HG02884 (cell line): ENCODE results near the gene VPS13A.
A peak's percentile ranks its signal among the peaks of the same experiment; 100 is the strongest.
"Not testable (repeated sequence)": the region's sequence is repeated elsewhere in the genome, so short reads cannot be mapped to it uniquely, and the experiment has no call there.

Source experiments
- ATAC-seq: cut with Tn5 transposase; IDR thresholded peaks from one replicate; pipeline ENCODE4 v1.9.1; 2021; ENCODE audit warnings: mild to moderate bottlenecking, moderate library complexity; ENCODE audit not compliant: unreplicated experiment

The VPS13A gene

GRCh38 chr9:77421506-77422265, 244.4 kb downstream of the VPS13A start:
- no peak for ATAC-seq

DNA sequence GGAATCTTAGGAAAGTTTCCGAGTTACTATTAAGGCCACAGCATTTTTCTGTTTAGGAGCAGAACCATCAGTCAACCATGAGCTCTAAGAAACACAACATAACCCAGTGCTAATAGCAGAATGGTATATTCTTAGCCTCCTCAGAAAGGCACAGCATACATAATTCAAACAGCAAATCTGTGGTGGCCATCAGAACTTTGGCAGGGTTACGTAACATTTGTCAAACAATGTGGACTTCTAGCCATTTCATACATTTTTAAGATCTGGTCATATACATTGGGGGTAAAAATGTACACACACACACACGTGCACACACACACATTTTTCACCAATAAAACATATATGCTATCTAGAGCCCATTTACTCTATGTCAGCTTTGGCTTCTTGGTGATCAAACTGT, 245.6 kb downstream of the VPS13A start:
- ATAC-seq: no peak

DNA sequence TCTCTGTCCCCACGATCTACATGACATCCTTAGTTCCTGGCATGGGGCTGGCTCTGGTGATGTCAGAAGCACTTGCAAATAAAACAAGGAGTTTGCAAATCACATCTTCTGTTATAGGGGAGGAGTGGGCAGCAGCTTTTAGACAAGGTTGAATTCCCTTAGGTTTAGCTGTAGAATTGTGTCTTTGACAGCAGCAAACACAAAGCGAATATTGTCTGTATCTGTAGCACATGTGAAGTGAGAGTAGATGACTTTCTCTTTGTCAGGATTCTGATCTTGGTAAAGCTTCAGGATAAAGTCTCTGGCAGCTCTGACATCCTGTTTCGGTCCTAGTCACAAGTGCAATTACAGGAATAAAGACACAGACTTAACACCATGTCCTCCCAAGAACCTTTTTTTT, 246.5 kb downstream of the VPS13A start:
- ATAC-seq: no peak

GRCh38 chr9:77424993-77425392, 247.7 kb downstream of the VPS13A start:
- no peak for ATAC-seq

DNA sequence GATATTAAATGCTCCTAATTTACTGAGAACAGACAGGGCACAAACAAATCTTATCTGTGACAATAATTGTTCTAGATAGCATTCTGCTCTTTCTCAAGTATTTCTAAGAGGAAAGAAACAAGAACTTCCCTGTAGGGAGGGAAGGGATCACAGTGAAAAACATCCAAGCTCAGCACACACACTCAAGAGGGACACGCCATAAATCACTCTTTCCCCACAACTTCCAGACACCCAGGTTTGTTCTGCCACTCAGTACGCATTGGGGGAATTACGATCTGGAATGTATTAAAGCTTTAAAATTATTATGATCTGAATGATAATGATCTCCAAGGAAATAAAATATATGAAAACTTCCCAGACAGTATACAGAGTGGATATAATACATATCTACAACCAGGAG, 249.4 kb downstream of the VPS13A start:
- no peak for ATAC-seq

DNA sequence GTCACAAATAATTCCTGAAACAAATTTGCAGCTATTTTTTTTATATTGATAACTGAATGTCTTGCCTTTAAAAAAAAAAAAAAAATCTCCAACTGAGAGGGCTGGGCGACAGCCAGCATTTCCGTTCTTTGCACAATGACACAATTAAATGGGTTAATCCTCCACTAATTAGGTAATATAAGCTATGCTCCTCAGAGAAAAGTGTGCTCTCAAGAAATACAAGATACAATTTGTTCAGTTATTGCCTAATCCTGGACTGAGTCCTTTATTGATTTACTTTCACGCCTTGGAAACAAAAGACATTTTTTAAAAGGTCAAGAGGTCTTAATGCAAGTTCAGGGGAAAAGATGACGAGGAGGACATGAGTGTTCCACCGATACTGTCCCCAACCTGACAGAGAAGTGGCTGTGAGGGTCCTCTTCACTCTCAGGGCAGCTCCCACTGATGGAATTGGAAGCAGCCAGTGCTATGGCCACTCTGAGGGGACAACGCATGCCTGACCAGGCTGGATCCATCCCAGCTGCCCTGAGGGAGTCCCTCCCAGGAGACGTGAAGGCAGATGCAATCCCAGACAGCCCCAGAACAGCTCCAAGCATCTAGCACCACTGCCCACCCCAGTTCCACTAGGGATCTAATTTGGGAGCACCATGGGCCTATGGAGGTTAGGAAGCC, 250.1 kb downstream of the VPS13A start:
- no peak for ATAC-seq

- no peak for ATAC-seq
Measured at GRCh38 chr9:77429928-77430327, 252.6 kb downstream of the VPS13A start.

GRCh38 chr9:77432053-77432452, 254.7 kb downstream of the VPS13A start:
- ATAC-seq: no peak

GRCh38 chr9:77433675-77434445, 256.5 kb downstream of the VPS13A start:
- peak; percentile 87 for ATAC-seq

GRCh38 chr9:77435277-77435676, 257.9 kb downstream of the VPS13A start:
- ATAC-seq: no peak

GRCh38 chr9:77435688-77436087, 258.4 kb downstream of the VPS13A start:
- ATAC-seq: no peak

DNA sequence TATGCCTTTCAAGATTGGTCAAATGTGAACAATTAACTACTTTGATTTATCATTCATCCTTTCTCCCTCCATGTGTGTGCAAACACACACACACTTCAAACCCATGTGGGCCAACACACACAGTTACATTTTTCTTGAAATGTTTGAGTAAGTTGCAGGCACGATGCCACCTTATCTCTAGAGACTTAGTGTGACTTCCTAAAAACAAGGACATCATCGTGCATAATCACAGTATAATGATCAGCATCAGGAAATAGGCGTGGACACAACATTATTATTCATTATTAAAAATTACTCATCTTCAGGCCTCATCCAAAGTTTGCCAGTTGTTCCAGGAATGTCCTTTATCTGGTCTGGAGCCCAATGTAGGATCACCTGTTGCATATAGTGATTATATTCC, 261.3 kb downstream of the VPS13A start:
- ATAC-seq: no peak

DNA sequence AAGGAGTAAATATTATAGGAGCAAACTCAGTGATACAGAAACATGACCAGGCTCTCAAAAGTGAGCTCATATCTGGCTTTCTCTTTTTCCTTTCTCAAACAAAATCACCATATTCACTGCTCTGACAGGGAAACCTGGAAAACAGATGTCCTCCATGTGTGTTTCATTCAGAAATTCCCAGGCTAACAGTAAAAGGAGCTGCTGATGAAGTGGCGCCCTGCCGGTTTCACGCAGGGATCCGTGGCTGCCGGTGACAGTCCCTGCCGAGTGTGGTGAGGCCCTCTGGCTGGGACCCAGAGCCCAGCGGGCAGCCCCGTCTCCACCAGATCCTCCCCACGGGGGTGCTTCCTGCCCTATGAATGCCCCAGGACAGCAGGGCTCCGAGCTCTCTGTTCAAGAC, 262.7 kb downstream of the VPS13A start:
- ATAC-seq: no peak

- ATAC-seq: not testable (repeated sequence)
Measured at GRCh38 chr9:77441124-77441523, 263.8 kb downstream of the VPS13A start.

GRCh38 chr9:77442436-77442835, 265.1 kb downstream of the VPS13A start:
- ATAC-seq: no peak

- no peak for ATAC-seq
Measured at GRCh38 chr9:77447646-77448045, 270.3 kb downstream of the VPS13A start.

- ATAC-seq: no peak
Measured at GRCh38 chr9:77449240-77450084, 272.1 kb downstream of the VPS13A start.

GRCh38 chr9:77450085-77450475, 272.7 kb downstream of the VPS13A start:
- no peak for ATAC-seq

DNA sequence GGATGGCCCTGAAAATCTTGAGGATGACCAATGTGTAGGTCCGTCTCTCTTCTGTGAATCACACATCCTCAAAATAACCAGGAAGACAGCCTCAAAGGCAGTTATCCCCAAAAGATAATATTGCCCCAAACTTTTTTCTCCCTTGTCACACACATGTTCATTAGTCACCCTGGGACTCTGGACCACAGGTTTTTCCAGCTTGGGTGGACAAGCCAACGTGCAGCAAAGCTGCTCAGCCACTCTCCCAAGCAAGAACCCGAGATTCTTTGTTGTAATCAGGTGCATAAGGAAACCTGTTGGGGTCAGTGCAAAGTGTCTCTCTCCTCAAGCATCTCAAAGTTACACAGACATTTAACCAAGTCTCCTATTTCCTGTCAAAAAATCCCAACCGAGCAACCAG, 274.2 kb downstream of the VPS13A start:
- no peak for ATAC-seq

DNA sequence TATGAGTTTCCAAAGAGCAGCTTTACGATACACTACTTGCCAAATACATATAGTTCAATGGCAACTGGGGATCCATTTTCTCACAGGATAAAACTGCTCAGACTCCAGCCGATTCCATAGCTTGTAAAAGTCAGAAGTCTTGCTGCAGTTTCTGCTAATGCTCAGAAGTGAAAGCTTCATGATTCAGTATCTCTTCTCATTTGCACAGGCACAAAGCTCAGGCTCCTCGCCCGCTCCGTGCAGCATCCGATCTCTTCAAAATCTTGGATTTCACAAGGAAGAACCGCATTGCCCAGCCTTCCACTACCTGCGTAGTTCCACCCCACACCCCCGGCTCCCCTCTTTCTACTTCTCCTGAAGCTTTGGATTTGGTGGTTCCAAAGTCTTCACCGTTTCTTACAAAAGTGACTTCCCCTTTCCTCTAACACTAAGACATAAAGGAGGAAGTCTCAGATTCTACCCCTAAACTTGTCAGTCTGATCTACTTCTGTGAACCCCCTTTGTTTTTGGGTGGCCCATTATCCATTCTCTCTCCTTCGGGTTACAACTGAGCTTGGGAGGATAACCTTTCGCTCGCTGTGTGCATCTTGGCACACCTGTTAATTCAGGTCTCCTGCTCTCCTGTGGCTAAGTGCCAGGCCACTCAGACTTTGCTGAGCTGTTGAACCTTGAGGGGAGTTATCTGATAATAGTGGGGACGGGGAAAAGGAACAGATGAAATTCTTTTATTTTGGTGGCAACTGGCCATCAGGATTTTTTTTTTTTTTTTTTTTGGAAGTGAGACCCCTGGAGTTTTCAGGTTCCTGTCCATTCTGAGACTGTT, 276.7 kb downstream of the VPS13A start:
- ATAC-seq: no peak
